ENCODE measurements around the gene CHST11. TPM values are rescaled to one million over a fixed set of nuclear protein-coding genes. Genes with fewer than 3 reads are reported as not detected.

CHST11 gene
- total RNA-seq, 1 experiment from 2014 or later = 1.1 TPM

DNA sequence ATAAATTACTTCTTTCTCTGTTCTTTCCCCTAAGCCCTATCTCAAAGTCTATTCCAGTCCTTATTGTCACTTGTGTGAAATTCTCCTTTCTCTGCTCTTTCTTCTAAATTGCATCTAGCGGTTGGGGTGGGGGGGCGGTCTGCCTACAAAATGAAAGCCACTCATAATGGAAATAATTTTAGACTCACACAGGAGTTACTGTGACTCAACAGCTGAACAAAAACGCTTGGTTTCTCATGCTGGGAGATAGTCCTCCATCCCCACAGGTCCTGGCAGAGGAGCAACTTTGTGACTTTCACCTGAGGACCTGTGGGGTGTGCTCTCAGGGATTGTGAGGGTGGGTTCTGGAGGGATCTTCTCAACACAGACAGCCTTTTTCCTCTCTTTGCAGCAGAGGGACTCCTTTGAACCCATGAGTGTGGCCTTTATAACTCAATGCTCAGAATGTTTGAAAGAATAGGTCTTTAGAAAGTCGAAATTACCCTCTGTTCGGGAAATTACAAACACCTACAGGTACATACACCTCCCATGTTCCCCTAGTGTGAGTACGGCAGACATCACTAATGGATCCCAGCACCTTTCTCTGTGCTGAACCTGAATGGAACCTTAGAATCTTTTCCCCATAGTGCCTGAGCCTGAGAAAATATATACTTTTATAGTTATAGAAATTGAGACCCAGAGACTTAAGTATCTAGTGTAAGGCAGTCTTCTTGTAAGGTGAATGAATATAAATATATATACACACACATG is 109.7 kb downstream of the CHST11 start:
- Mint-ChIP-seq H3K27me3 (ENCODE audit: unreplicated experiment) (peaks cover 68% of the 10 kb centered on the region), H3K4me1 (ENCODE audit: low read depth, unreplicated experiment) (no peaks in the 10 kb centered on the region), H3K27ac (ENCODE audit: unreplicated experiment) (no peak overlapping the region), H3K9me3 (ENCODE audit: low read depth, unreplicated experiment) (no peaks in the 10 kb centered on the region), H3K36me3 (ENCODE audit: insufficient read depth, unreplicated experiment) (no peaks in the 10 kb centered on the region), H3K4me3 (ENCODE audit: low read depth, unreplicated experiment) (no peak overlapping the region)
- DNase-seq = no peak
- TF ChIP-seq, protein P1, sequence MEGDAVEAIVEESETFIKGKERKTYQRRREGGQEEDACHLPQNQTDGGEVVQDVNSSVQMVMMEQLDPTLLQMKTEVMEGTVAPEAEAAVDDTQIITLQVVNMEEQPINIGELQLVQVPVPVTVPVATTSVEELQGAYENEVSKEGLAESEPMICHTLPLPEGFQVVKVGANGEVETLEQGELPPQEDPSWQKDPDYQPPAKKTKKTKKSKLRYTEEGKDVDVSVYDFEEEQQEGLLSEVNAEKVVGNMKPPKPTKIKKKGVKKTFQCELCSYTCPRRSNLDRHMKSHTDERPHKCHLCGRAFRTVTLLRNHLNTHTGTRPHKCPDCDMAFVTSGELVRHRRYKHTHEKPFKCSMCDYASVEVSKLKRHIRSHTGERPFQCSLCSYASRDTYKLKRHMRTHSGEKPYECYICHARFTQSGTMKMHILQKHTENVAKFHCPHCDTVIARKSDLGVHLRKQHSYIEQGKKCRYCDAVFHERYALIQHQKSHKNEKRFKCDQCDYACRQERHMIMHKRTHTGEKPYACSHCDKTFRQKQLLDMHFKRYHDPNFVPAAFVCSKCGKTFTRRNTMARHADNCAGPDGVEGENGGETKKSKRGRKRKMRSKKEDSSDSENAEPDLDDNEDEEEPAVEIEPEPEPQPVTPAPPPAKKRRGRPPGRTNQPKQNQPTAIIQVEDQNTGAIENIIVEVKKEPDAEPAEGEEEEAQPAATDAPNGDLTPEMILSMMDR (IDR thresholded peaks at IDR 0.05; ENCODE audit: unreplicated experiment) = no peak
- no TSS peak for BruUV-seq (replicated peaks)
- intact Hi-C loops (cut with micrococcal nuclease; ENCODE audit: unreplicated experiment) = no loop called here
- CTCF ChIA-PET = no interaction called here

DNA sequence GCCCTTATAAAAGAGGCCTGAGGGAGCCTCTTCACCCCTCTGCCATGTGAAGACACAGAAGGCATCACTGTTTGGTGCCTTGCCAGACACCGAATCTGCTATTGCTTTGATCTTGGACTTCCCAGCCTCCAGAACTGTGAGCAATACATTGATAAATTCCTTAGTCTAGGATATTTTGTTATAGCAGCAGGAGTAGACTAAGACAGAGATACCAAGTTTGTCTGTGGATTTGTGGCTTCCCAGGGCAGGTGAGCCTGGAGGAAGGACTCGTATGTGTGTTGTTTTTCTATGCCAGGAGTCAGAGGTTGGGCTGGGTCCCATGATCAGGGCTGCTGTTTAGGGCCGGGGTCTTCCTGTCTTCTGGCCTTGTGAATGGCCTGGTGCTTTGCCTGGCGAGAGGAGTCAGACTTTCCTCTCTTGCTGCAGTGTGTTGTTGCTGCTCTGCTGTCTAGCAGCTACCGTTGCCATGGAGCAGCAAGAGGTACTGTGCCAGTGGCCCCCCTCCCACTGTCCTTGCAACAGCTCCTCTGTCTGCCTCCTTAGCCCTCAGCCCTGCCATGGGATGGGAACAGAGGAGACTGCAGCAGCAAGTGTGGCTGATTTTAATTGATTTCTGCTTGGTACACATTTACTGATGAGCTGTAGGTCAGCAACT is 111.2 kb downstream of the CHST11 start:
- Mint-ChIP-seq H3K27ac (ENCODE audit: unreplicated experiment) (no peak overlapping the region), H3K27me3 (ENCODE audit: unreplicated experiment) (peaks cover 69% of the 10 kb centered on the region), H3K4me1 (ENCODE audit: low read depth, unreplicated experiment) (no peaks in the 10 kb centered on the region), H3K4me3 (ENCODE audit: low read depth, unreplicated experiment) (no peak overlapping the region), H3K36me3 (ENCODE audit: insufficient read depth, unreplicated experiment) (no peaks in the 10 kb centered on the region), H3K9me3 (ENCODE audit: low read depth, unreplicated experiment) (no peaks in the 10 kb centered on the region)
- intact Hi-C loops (cut with micrococcal nuclease; ENCODE audit: unreplicated experiment) = no loop called here
- no TSS peak for BruUV-seq (replicated peaks)
- DNase-seq = no peak
- TF ChIP-seq, protein P1 (IDR thresholded peaks at IDR 0.05; ENCODE audit: unreplicated experiment) = no peak
- CTCF ChIA-PET = no interaction called here

DNA sequence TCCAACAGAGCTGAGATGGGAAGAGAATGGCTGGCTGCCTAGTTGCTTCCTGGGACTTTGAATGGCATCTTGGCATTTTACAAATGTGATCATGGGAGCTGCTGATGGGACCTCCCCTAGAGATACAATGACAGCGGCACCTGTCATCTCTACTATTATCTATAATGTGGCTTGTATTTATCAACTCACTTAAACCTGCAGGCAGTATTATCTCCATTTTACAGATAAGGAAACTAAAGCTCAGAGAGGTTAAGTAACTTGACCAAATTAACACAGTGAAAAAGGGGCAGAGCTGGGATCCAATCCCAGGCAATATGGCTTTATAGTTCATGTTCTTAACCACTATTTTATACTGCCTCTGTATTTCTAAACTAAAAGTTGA is 111.7 kb downstream of the CHST11 start:
- no TSS peak for BruUV-seq (replicated peaks)
- CTCF ChIA-PET = no interaction called here
- TF ChIP-seq, protein P1 (IDR thresholded peaks at IDR 0.05; ENCODE audit: unreplicated experiment) = no peak
- Mint-ChIP-seq H3K9me3 (ENCODE audit: low read depth, unreplicated experiment) (no peaks in the 10 kb centered on the region), H3K4me1 (ENCODE audit: low read depth, unreplicated experiment) (no peaks in the 10 kb centered on the region), H3K36me3 (ENCODE audit: insufficient read depth, unreplicated experiment) (no peaks in the 10 kb centered on the region), H3K4me3 (ENCODE audit: low read depth, unreplicated experiment) (no peak overlapping the region), H3K27ac (ENCODE audit: unreplicated experiment) (no peak overlapping the region), H3K27me3 (ENCODE audit: unreplicated experiment) (peaks cover 67% of the 10 kb centered on the region)
- DNase-seq = no peak
- intact Hi-C loops (cut with micrococcal nuclease; ENCODE audit: unreplicated experiment) = no loop called here

DNA sequence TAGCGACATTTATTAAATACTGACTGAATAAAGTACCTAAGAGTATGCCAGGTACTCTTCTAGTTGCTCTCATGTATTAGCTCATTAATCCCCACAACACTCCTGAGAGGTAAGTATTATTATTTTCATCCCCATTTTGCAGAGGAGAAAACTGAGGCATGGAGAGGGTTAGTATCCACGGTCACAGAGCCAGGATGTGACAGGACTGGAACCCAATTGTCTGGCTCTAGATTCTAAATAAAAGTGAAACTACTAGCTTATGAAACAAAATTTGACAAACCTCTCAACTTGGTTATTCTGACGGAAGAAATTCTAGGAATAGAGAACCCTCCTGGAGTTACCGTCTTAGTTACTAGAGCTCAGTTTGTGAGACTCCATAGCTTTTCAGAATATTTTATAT is 112.2 kb downstream of the CHST11 start:
- Mint-ChIP-seq H3K36me3 (ENCODE audit: insufficient read depth, unreplicated experiment) (no peaks in the 10 kb centered on the region), H3K4me1 (ENCODE audit: low read depth, unreplicated experiment) (no peaks in the 10 kb centered on the region), H3K9me3 (ENCODE audit: low read depth, unreplicated experiment) (no peaks in the 10 kb centered on the region), H3K27me3 (ENCODE audit: unreplicated experiment) (peaks cover 62% of the 10 kb centered on the region), H3K27ac (ENCODE audit: unreplicated experiment) (no peak overlapping the region), H3K4me3 (ENCODE audit: low read depth, unreplicated experiment) (no peak overlapping the region)
- no TSS peak for BruUV-seq (replicated peaks)
- CTCF ChIA-PET = no interaction called here
- intact Hi-C loops (cut with micrococcal nuclease; ENCODE audit: unreplicated experiment) = no loop called here
- no peak for DNase-seq
- TF ChIP-seq, protein P1 (IDR thresholded peaks at IDR 0.05; ENCODE audit: unreplicated experiment) = no peak
